Stomach (tissue), 9 donors: ENCODE measurements around the gene LTA4H. TPM values are rescaled to one million over a fixed set of nuclear protein-coding genes. Genes with fewer than 3 reads are reported as not detected.

Experiments used
- DNase-seq, 2 donors: peaks; one replicate each; pipeline versions ENCODE4 v3.0.0 to v3.0.0-alpha.2; 2013 to 2019
- H3K27ac ChIP-seq, 5 donors: fragments of 200-600 bp in 4 of 5; sonication (generic) in 4 of 5; one replicate each; pipeline ENCODE4 v1.5.1; 2013 to 2019; ENCODE audit warnings: mild to moderate bottlenecking in 1 of 5, moderate library complexity in 1 of 5
- H3K27me3 ChIP-seq, 3 donors: fragments of 200-600 bp; sonication (generic); one replicate each; pipeline ENCODE4 v1.5.1; 2017 to 2019; ENCODE audit warnings: mixed run types in 1 of 3
- H3K36me3 ChIP-seq, 4 donors: fragments of 200-600 bp; sonication (generic); 1 replicate in 3 of 4; 2 replicates in 1 of 4; pipeline ENCODE4 v1.5.1; 2016 to 2019
- H3K4me1 ChIP-seq, 4 donors: fragments of 200-600 bp; sonication (generic); one replicate each; pipeline ENCODE4 v1.5.1; 2016 to 2019
- H3K4me3 ChIP-seq, 4 donors: fragments of 200-600 bp; sonication (generic) in 3 of 4; one replicate each; pipeline ENCODE4 v1.5.1; 2016 to 2019; ENCODE audit warnings: mild to moderate bottlenecking in 1 of 4
- H3K9me3 ChIP-seq, 4 donors: fragments of 200-600 bp; sonication (generic); one replicate each; pipeline ENCODE4 v1.5.1; 2016 to 2019
- EP300 ChIP-seq: sonication (generic); formaldehyde crosslinking; IDR thresholded peaks from one replicate; pipeline ENCODE4 v1.6.1; 2017; ENCODE audit warnings: antibody characterized with exemption
- POLR2A ChIP-seq, 4 donors: fragments of 450-650 bp; IDR thresholded peaks; one replicate each; pipeline ENCODE4 v1.6.1; 2016; ENCODE audit warnings: antibody characterized with exemption in 4 of 4, control low read depth in 2 of 4, mild to moderate bottlenecking in 1 of 4, moderate library complexity in 1 of 4
- POLR2AphosphoS5 ChIP-seq, 3 donors: sonication (generic); formaldehyde crosslinking; IDR thresholded peaks; one replicate each; pipeline ENCODE4 v1.6.1; 2016; ENCODE audit warnings: antibody characterized with exemption in 3 of 3
- WGBS, 5 donors: extraction: QIAGEN DNeasy Blood & Tissue Kit in 3 of 5; methylation state at CpG; one replicate each; pipeline versions ENCODE4 v1.1.5 to v1.1.7; 2013 to 2018; 5-methylcytosine and 5-hydroxymethylcytosine counted together
- intact Hi-C: fragments of 100-400 bp; cut with DNase I; formaldehyde crosslinking; loops from one replicate; pipeline ENCODE4 v1.15.1; 2023; ENCODE audit warnings: low total_unique reads
- polyA plus RNA-seq, 3 donors: library from polyadenylated mRNA; stranded (reverse); fragments of 200-250 nt; gene quantifications; one replicate each; pipeline ENCODE4 v1.2.3, GENCODE V29; 2013
- total RNA-seq, 5 donors: library from RNA; depleted of rRNA; stranded (reverse); fragments of >200 nt; gene quantifications; one replicate each; pipeline versions ENCODE4 v1.1.0 to v1.2.3, GENCODE V29; 2014 to 2016
- TF ChIP-seq, protein P1 (sequence below), 7 experiments: fragments of 450-650 bp in 4 of 7; fragments of 200-600 bp in 3 of 7; sonication (generic) in 3 of 7; IDR thresholded peaks; one replicate each; pipeline ENCODE4 v1.5.1; 2016 to 2019; ENCODE audit warnings: antibody characterized with exemption in 7 of 7, control low read depth in 2 of 7, mild to moderate bottlenecking in 1 of 7
- donor health status: healthy with polysubstance abuse.
- donor health status: Bipolar disorder and iron deficiency.
- donor health status: healthy.

The LTA4H gene
- total and polyA plus RNA-seq, 8 donors, result 22.6 to 91.5 (median 57.1) TPM

DNA sequence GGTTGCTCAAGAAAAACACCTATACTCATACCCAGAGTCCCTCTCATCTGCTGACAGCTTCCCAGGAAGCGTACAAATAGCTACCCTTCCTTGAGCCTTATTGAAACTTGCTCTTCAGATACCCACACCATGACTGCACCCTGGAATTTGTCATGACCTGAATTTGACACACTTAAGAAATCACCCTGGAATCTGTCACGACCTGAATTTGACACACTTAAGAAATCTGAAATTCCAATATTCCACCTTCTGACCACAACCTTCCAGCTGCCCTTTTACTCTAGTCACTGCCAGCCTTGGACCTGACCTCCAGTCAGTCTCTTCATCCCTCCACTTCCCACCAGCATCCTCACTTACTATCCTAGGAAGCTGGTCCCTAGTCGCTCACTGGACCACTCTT lies 38.1 kb downstream of the LTA4H start:
- H3K27me3 ChIP-seq, result no peaks in the 10 kb centered on the region
- intact Hi-C loops, result no loop called here
- no peak overlapping the region for H3K27ac ChIP-seq
- WGBS, 5 donors, result 87 to 94% (median 92%) methylated on average over 3 of the region's 3 CpGs
- no peak for TF ChIP-seq EP300
- TF ChIP-seq, protein P1, sequence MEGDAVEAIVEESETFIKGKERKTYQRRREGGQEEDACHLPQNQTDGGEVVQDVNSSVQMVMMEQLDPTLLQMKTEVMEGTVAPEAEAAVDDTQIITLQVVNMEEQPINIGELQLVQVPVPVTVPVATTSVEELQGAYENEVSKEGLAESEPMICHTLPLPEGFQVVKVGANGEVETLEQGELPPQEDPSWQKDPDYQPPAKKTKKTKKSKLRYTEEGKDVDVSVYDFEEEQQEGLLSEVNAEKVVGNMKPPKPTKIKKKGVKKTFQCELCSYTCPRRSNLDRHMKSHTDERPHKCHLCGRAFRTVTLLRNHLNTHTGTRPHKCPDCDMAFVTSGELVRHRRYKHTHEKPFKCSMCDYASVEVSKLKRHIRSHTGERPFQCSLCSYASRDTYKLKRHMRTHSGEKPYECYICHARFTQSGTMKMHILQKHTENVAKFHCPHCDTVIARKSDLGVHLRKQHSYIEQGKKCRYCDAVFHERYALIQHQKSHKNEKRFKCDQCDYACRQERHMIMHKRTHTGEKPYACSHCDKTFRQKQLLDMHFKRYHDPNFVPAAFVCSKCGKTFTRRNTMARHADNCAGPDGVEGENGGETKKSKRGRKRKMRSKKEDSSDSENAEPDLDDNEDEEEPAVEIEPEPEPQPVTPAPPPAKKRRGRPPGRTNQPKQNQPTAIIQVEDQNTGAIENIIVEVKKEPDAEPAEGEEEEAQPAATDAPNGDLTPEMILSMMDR (IDR thresholded peaks at IDR 0.05), result no peak
- no peak for TF ChIP-seq POLR2A (IDR thresholded peaks at IDR 0.05)
- no peak for TF ChIP-seq POLR2AphosphoS5 (IDR thresholded peaks at IDR 0.05)
- no peak overlapping the region for H3K4me3 ChIP-seq
- no peaks in the 10 kb centered on the region for H3K9me3 ChIP-seq
- peaks cover 0 to 15% (median 3%) of the 10 kb centered on the region in 4 donors for H3K4me1 ChIP-seq
- peaks cover 3 to 40% (median 27%) of the 10 kb centered on the region in 4 donors for H3K36me3 ChIP-seq
- no peak for DNase-seq

DNA sequence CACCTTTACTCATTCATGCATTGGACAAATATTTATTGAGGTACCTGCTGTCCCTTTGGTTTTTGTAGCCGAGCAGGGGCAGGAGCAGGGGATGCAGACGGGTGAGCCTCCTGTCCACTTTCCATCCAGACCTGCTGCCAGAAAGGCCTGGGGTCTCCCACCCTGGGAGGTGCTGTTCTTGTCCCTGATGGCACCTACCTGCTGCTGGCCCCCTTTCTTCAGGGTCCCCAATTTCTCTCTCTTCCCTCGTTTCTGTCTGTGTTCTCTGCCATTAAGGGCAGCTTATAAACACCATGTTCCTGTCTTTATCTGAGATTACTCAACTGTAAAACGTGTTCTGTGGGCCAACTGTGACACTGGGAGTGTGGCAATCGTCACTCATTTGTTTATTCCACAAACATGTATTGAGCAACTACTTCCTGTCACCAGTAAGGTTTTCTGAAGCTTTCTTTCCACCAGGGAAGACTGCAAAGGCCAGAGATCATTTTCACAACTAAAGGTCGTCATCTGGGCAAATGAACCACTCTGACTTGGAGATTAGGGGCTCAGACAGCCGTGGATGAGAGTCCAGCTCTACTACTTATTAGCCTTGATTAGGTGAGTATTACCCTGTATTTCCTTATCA lies 39.2 kb downstream of the LTA4H start, which contains the start of gene HAL:
TSS of gene HAL (minus strand) at position 311 of the 625 bp plus-strand sequence. CDS start 434 bp downstream, outside the sequence.
- peaks cover 0 to 15% (median 3%) of the 10 kb centered on the region in 4 donors for H3K4me1 ChIP-seq
- H3K36me3 ChIP-seq, result peaks cover 0 to 29% (median 15%) of the 10 kb centered on the region in 4 donors
- intact Hi-C loops, result no loop called here
- H3K27me3 ChIP-seq, result no peaks in the 10 kb centered on the region
- peak; percentile 45 to 60 for DNase-seq
- H3K9me3 ChIP-seq, result no peaks in the 10 kb centered on the region
- 41 to 49% (median 42%) methylated on average over 7 of the region's 7 CpGs for WGBS, 5 donors
- H3K4me3 ChIP-seq, result peak within 1 kb of the TSS in 1 of 4 donors; percentile 12
- H3K27ac ChIP-seq, result peak within 1 kb of the TSS in 3 of 5 donors; percentile 3 to 64 (median 47)
- TF ChIP-seq POLR2A (IDR thresholded peaks at IDR 0.05) (no peak), POLR2AphosphoS5 (IDR thresholded peaks at IDR 0.05) (peak in 2 of 3 donors; percentile 32 to 53), EP300 (no peak)
- TF ChIP-seq, protein P1 (IDR thresholded peaks at IDR 0.05), result no peak

DNA sequence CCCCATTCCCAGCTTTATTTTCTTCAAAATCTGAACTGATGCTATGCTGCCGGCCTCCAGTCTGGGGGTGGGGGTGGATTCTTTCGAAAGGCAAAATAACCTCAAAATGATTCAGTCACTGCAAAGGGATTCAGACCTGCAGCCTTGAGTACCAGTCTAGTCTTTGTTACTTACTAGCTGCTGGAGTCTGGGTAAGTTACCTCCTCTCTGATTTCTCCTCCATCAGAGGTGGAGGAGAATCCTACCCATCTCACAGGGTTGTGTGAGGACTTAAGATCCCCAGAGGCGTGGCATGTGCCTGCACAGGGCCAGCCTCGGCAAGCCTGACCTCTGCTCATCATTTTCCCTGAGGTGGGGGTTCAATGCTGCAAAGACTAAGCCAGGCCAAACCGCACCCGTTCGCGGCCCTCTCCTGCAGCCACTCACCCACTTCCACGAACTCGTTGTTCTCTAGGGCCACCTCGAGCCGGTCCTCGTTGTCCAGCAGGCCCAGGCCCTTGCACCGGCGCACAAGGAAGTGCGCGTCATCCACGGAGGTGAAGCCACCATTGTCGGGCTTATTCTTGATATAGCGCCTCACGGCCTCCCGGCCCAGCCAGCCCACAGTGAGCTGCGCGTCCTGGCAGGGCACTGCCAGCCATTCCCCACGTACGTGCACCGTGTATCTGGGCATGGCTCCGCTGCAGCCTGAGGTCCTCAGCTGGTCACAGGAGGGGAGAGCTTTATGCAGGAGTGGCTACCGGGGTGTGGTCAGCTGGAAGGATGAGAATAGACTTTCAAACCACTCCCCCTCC lies 40.0 kb downstream of the LTA4H start:
- intact Hi-C loops, result no loop called here
- H3K4me3 ChIP-seq, result peak overlapping the region in 1 of 4 donors; percentile 12
- TF ChIP-seq POLR2A (IDR thresholded peaks at IDR 0.05) (no peak), POLR2AphosphoS5 (IDR thresholded peaks at IDR 0.05) (no peak), EP300 (no peak)
- TF ChIP-seq, protein P1 (IDR thresholded peaks at IDR 0.05), result no peak
- H3K4me1 ChIP-seq, result peaks cover 0 to 15% (median 3%) of the 10 kb centered on the region in 4 donors
- no peaks in the 10 kb centered on the region for H3K27me3 ChIP-seq
- DNase-seq, result no peak
- peak overlapping the region in 2 of 5 donors; percentile 47 to 64 for H3K27ac ChIP-seq
- H3K36me3 ChIP-seq, result peaks cover 0 to 23% (median 10%) of the 10 kb centered on the region in 4 donors
- WGBS, 5 donors, result 86 to 93% (median 90%) methylated on average over 29 of the region's 29 CpGs
- no peaks in the 10 kb centered on the region for H3K9me3 ChIP-seq

DNA sequence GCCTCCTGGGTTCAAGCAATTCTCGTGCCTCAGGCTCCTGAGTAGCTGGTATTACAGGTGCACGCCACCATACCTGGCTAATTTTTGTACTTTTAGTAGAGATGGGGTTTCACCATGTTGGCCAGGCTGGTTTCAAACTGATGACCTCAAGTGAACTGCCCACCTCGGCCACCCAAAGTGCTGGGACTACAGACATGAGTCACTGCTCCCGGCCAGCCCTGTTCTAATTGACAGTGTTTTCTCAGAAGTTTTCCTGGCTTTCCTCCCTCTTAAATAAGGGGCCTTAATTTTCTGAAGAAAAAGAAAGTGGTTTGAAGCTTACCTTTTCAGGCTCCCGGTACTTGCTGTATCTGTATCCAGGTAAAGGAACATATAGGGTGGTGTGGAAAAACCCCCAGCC lies 40.9 kb downstream of the LTA4H start:
- TF ChIP-seq EP300, result no peak
- TF ChIP-seq, protein P1 (IDR thresholded peaks at IDR 0.05), result no peak
- no peak for TF ChIP-seq POLR2AphosphoS5 (IDR thresholded peaks at IDR 0.05)
- TF ChIP-seq POLR2A (IDR thresholded peaks at IDR 0.05), result no peak
- intact Hi-C loops, result no loop called here
- no peaks in the 10 kb centered on the region for H3K9me3 ChIP-seq
- H3K4me3 ChIP-seq, result peak overlapping the region in 1 of 4 donors; percentile 12
- H3K4me1 ChIP-seq, result peaks cover 0 to 15% (median 3%) of the 10 kb centered on the region in 4 donors
- WGBS, 5 donors, result 66 to 94% (median 83%) methylated on average over 5 of the region's 5 CpGs
- no peaks in the 10 kb centered on the region for H3K27me3 ChIP-seq
- peaks cover 0 to 14% (median 2%) of the 10 kb centered on the region in 4 donors for H3K36me3 ChIP-seq
- no peak for DNase-seq
- H3K27ac ChIP-seq, result no peak overlapping the region
